Lower lobe of right lung (tissue), 2 donors: ENCODE measurements around the gene DLGAP1. TPM values are rescaled to one million over a fixed set of nuclear protein-coding genes. Genes with fewer than 3 reads are reported as not detected.

Experiments used
- ATAC-seq, 2 donors: fragments of 200-7000 bp; cut with Tn5 transposase; one replicate each; pipeline ENCODE4 v1.9.1; 2020 to 2022; ENCODE audit warnings: mild to moderate bottlenecking in 2 of 2, moderate library complexity in 2 of 2
- DNase-seq: peaks from one replicate; pipeline ENCODE4 v3.0.0-alpha.2; 2020
- H3K27ac ChIP-seq: fragments of 200-600 bp; one replicate; pipeline ENCODE4 v1.8.0; 2022
- H3K27me3 ChIP-seq: fragments of 200-600 bp; one replicate; pipeline ENCODE4 v1.8.0; 2022; ENCODE audit warnings: low read depth
- H3K36me3 ChIP-seq: fragments of 200-600 bp; one replicate; pipeline ENCODE4 v1.8.0; 2022; ENCODE audit warnings: mild to moderate bottlenecking
- H3K4me1 ChIP-seq: fragments of 200-600 bp; one replicate; pipeline ENCODE4 v1.8.0; 2022
- H3K4me3 ChIP-seq: fragments of 200-600 bp; one replicate; pipeline ENCODE4 v1.8.0; 2022; ENCODE audit warnings: mild to moderate bottlenecking
- H3K9me3 ChIP-seq: fragments of 200-600 bp; one replicate; pipeline ENCODE4 v1.8.0; 2022
- CTCF ChIP-seq: fragments of 200-600 bp; IDR thresholded peaks from one replicate; pipeline ENCODE4 v1.8.0; 2022; ENCODE audit warnings: antibody characterized with exemption, mild to moderate bottlenecking
- intact Hi-C: fragments of 100-400 bp; cut with DNase I; formaldehyde crosslinking; loops from one replicate; pipeline ENCODE4 v1.11.0; 2022
- total RNA-seq: library from RNA; stranded (reverse); fragmentation: NEBNext Ultra II Directional; extraction: Animal tissue kit (Norgen Biotek cat#: 25700); gene quantifications from one replicate; pipeline ENCODE4 v1.2.1, GENCODE V29; 2021
- donor health status: DM: no; HTN: yes; CAD: no; lungs with severe emphysema.

The DLGAP1 gene
- total RNA-seq, 1 donor from 2014 or later, result 3.8 TPM

- Histone ChIP-seq H3K36me3 (no peaks in the 10 kb centered on the region), H3K9me3 (no peaks in the 10 kb centered on the region), H3K27ac (no peak overlapping the region), H3K4me1 (no peaks in the 10 kb centered on the region), H3K27me3 (no peaks in the 10 kb centered on the region), H3K4me3 (no peak overlapping the region)
- DNase-seq, result no peak
- intact Hi-C loops, result no loop called here
- no peak for ATAC-seq
- TF ChIP-seq CTCF, result no peak
Observed at GRCh38 chr18:3845161-3845560, 609.9 kb downstream of the DLGAP1 start.

DNA sequence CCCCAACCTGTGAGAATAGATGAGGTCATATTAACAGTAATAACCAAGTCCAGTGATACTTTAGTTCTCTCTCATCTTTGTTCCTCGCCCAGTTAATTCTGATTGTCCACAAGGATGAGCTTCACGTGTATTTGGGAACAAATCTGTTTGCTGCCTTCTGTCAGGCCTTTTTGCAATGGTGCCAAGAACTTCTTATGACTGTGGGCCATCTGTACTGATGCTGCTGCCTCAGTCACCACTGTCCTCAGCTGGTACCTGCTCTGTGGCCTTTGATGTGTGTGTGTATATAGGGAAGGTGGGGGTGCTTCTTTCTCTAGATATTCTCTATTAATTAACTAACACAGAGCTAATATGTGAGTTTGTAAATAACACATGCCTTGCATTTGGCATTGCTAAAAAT lies 612.3 kb downstream of the DLGAP1 start:
- Histone ChIP-seq H3K4me3 (no peak overlapping the region), H3K27me3 (no peaks in the 10 kb centered on the region), H3K27ac (no peak overlapping the region), H3K36me3 (no peaks in the 10 kb centered on the region), H3K9me3 (no peaks in the 10 kb centered on the region), H3K4me1 (no peaks in the 10 kb centered on the region)
- TF ChIP-seq CTCF, result no peak
- intact Hi-C loops, result no loop called here
- DNase-seq, result no peak
- no peak for ATAC-seq

- H3K27me3 ChIP-seq, result no peaks in the 10 kb centered on the region
- no peak for ATAC-seq
- no peak overlapping the region for H3K27ac ChIP-seq
- DNase-seq, result no peak
- H3K36me3 ChIP-seq, result no peaks in the 10 kb centered on the region
- intact Hi-C loops, result no loop called here
- no peak overlapping the region for H3K4me3 ChIP-seq
- no peak for TF ChIP-seq CTCF
- no peaks in the 10 kb centered on the region for H3K9me3 ChIP-seq
- H3K4me1 ChIP-seq, result no peaks in the 10 kb centered on the region
Observed at GRCh38 chr18:3840766-3841165, 614.3 kb downstream of the DLGAP1 start.

DNA sequence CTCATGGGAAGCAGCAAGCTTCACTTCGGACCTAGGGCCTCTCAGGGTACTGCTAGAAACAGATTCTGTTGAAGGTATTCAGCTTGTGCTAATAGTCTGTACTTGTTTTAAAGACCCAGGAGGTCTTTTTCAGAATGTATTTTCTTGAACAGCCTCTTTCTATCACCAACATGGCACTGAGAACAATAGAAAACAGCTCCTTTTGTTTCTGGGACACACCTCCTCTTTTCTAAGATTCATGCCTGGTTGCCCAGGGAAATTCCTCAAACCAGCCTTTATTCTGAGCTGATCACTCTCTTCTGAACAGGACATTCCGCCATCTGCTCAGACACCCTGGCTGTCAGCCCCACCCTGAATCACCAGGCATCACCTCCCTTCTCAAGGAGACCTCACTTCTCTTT lies 615.5 kb downstream of the DLGAP1 start:
- intact Hi-C loops, result no loop called here
- Histone ChIP-seq H3K27me3 (no peaks in the 10 kb centered on the region), H3K4me3 (no peak overlapping the region), H3K4me1 (no peaks in the 10 kb centered on the region), H3K27ac (no peak overlapping the region), H3K9me3 (no peaks in the 10 kb centered on the region), H3K36me3 (no peaks in the 10 kb centered on the region)
- ATAC-seq (no peak), DNase-seq (no peak)
- TF ChIP-seq CTCF, result no peak

GRCh38 chr18:3836483-3837335 lies 618.4 kb downstream of the DLGAP1 start:
- no peak overlapping the region for H3K27ac ChIP-seq
- no peaks in the 10 kb centered on the region for H3K36me3 ChIP-seq
- no peak for TF ChIP-seq CTCF
- intact Hi-C loops, result no loop called here
- ATAC-seq (no peak), DNase-seq (no peak)
- no peaks in the 10 kb centered on the region for H3K27me3 ChIP-seq
- no peaks in the 10 kb centered on the region for H3K4me1 ChIP-seq
- no peak overlapping the region for H3K4me3 ChIP-seq
- H3K9me3 ChIP-seq, result no peaks in the 10 kb centered on the region
